SK-N-MC (cell line): ENCODE results near the gene RASGRP1.

Experiments
- EZH2 ChIP-seq: fragments of 200-600 bp; sonication (generic); IDR thresholded peaks from one replicate; pipeline ENCODE4 v1.6.1; 2017; ENCODE audit warnings: antibody characterized with exemption
- POLR2AphosphoS5 ChIP-seq: IDR thresholded peaks from 2 replicates; pipeline ENCODE4 v1.6.1; 2012; ENCODE audit warnings: mild to moderate bottlenecking, low read depth, low read length, borderline replicate concordance

- TF ChIP-seq EZH2 = no peak
- TF ChIP-seq POLR2AphosphoS5 = no peak
These were observed 100.7 kb downstream of the RASGRP1 start for GRCh38 chr15:38463893-38464292.
